Gastrocnemius medialis (tissue), 4 donors: ENCODE data around the gene MYLIP. TPM values are rescaled to one million over a fixed set of nuclear protein-coding genes. Genes with fewer than 3 reads are reported as not detected.

Experiments
- ATAC-seq, 2 donors: fragments of 150-250 bp; one replicate each; pipeline ENCODE4 v1.9.1; 2016
- DNase-seq, 2 donors: peaks; one replicate each; pipeline ENCODE4 v3.0.0-alpha.2; 2019
- H3K27ac ChIP-seq, 4 donors: fragments of 200-600 bp; sonication (generic); 1 replicate in 1 of 4; 2 replicates in 3 of 4; pipeline ENCODE4 v1.5.1; 2016 to 2018; ENCODE audit warnings: mild to moderate bottlenecking in 2 of 4, moderate library complexity in 1 of 4
- H3K27me3 ChIP-seq, 3 donors: fragments of 200-600 bp; sonication (generic) in 2 of 3; 1 replicate in 1 of 3; 2 replicates in 2 of 3; pipeline versions ENCODE4 v1.5.1 to v1.6.0; 2016 to 2019; ENCODE audit warnings: mild to moderate bottlenecking in 1 of 3, moderate library complexity in 1 of 3
- H3K36me3 ChIP-seq, 2 donors: fragments of 200-600 bp; sonication (generic) in 1 of 2; one replicate each; pipeline ENCODE4 v1.5.1; 2017 to 2018
- H3K4me1 ChIP-seq, 2 donors: fragments of 200-600 bp; sonication (generic) in 1 of 2; one replicate each; pipeline ENCODE4 v1.5.1; 2016 to 2017; ENCODE audit warnings: mild to moderate bottlenecking in 2 of 2
- H3K4me3 ChIP-seq, 4 donors: fragments of 200-600 bp; sonication (generic) in 3 of 4; 1 replicate in 1 of 4; 2 replicates in 3 of 4; pipeline ENCODE4 v1.5.1; 2016 to 2019; ENCODE audit warnings: mild to moderate bottlenecking in 2 of 4
- H3K9me3 ChIP-seq, 3 donors: fragments of 200-600 bp; sonication (generic) in 2 of 3; 1 replicate in 1 of 3; 2 replicates in 2 of 3; pipeline ENCODE4 v1.5.1; 2016 to 2019
- POLR2A ChIP-seq, 2 donors: fragments of 450-650 bp; IDR thresholded peaks; one replicate each; pipeline ENCODE4 v1.6.1; 2017; ENCODE audit warnings: antibody characterized with exemption in 2 of 2, mild to moderate bottlenecking in 2 of 2, moderate library complexity in 2 of 2
- in situ Hi-C, 4 donors: fragments of 200-750 bp; cut with MboI; loops; one replicate each; pipeline versions ENCODE4 v1.15.0 to v1.8.0; 2017; ENCODE audit warnings: low sequenced_read_pairs in 4 of 4
- intact Hi-C: fragments of 100-400 bp; cut with DNase I; formaldehyde crosslinking; loops from one replicate; pipeline ENCODE4 v1.15.1; 2023; ENCODE audit warnings: low total_unique reads
- total RNA-seq, 4 donors: library from RNA; depleted of rRNA; stranded (reverse); fragments of >200 nt; gene quantifications; one replicate each; pipeline versions ENCODE4 v1.1.0 to v1.2.3, GENCODE V29; 2016
- TF ChIP-seq, protein P1 (sequence below), 5 experiments: fragments of 450-650 bp in 3 of 5; fragments of 200-600 bp in 2 of 5; sonication (generic) in 2 of 5; IDR thresholded peaks in 4 of 5; conservative IDR thresholded peaks in 1 of 5; 1 replicate in 4 of 5; 2 replicates in 1 of 5; pipeline ENCODE4 v1.5.1; 2016 to 2019; ENCODE audit warnings: antibody characterized with exemption in 5 of 5, mild to moderate bottlenecking in 3 of 5, moderate library complexity in 3 of 5

The MYLIP gene
- total RNA-seq, 4 donors from 2014 or later, result 8.9 to 28.6 (median 18.3) TPM

DNA sequence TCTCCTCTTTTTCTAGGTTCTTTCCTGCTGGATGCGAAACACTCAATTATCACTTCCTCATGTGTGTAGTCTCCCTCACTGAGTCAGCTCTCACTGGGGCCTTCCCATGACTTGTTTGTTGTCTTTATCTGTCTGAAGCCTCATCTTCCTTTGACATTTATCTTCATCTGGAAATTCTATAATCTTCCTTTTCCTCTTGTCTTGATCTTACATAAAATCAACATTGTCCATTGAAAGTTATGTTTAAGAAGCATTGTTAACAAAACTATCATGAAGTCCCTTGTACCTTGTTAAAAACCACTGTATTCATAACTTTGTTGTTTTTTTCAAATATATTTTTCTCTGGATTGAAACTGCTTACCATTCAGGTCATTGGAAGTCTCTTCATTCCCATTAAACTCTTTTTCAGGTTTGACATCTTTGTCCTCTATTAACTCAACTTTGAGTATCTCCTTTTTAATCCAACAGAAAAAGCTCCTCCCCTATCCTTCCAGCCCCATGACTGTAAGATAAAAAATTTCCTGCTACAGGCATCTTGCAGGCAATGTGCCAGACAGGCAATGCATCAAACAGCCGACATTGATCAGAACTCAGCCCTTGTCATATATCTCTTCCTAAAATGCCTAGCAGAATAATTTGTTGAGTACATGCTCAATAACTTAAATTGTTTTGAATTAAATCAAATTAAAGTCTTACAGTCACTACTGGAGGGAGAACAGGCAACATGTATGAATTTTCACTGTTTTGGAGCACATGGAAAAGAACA lies 34.8 kb downstream of the MYLIP start:
- no peak overlapping the region for H3K27ac ChIP-seq
- no peaks in the 10 kb centered on the region for H3K27me3 ChIP-seq
- no peaks in the 10 kb centered on the region for H3K4me1 ChIP-seq
- H3K9me3 ChIP-seq, result no peaks in the 10 kb centered on the region
- intact Hi-C loops (no loop called here), in situ Hi-C loops (no loop called here)
- no peak for ATAC-seq
- no peaks in the 10 kb centered on the region for H3K36me3 ChIP-seq
- DNase-seq, result no peak
- no peak overlapping the region for H3K4me3 ChIP-seq
- TF ChIP-seq, protein P1, sequence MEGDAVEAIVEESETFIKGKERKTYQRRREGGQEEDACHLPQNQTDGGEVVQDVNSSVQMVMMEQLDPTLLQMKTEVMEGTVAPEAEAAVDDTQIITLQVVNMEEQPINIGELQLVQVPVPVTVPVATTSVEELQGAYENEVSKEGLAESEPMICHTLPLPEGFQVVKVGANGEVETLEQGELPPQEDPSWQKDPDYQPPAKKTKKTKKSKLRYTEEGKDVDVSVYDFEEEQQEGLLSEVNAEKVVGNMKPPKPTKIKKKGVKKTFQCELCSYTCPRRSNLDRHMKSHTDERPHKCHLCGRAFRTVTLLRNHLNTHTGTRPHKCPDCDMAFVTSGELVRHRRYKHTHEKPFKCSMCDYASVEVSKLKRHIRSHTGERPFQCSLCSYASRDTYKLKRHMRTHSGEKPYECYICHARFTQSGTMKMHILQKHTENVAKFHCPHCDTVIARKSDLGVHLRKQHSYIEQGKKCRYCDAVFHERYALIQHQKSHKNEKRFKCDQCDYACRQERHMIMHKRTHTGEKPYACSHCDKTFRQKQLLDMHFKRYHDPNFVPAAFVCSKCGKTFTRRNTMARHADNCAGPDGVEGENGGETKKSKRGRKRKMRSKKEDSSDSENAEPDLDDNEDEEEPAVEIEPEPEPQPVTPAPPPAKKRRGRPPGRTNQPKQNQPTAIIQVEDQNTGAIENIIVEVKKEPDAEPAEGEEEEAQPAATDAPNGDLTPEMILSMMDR (IDR thresholded peaks at IDR 0.05 in 4 of 5, conservative IDR thresholded peaks at IDR 0.05 in 1 of 5), result no peak
- TF ChIP-seq POLR2A (IDR thresholded peaks at IDR 0.05), result no peak

DNA sequence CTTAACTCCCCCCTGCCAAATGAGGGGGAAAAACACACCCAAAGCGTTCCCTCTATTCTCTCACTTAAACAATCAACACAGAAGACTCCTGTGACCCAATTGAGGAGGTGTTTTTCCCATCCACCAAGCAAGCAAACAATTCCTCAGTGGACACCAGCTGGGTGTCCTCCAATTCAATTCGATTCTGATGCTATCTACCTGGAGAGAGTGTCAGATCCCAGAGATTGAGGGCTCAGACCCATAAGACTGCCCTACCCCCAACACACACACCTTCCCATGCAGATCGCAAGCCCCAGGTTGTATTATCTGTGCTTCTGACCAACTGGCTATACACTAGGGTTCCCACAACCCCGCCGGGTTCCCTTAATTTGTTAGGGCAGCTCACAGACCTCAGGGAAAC lies 36.8 kb downstream of the MYLIP start:
- in situ Hi-C loops (no loop called here), intact Hi-C loops (loop anchor here (5.0 kb wide), 1 partner anchor 473 kb away; no protein-coding TSS in a partner anchor)
- H3K4me3 ChIP-seq, result no peak overlapping the region
- no peaks in the 10 kb centered on the region for H3K9me3 ChIP-seq
- TF ChIP-seq, protein P1 (IDR thresholded peaks at IDR 0.05 in 4 of 5, conservative IDR thresholded peaks at IDR 0.05 in 1 of 5), result no peak
- no peak for TF ChIP-seq POLR2A (IDR thresholded peaks at IDR 0.05)
- H3K4me1 ChIP-seq, result no peaks in the 10 kb centered on the region
- no peaks in the 10 kb centered on the region for H3K27me3 ChIP-seq
- no peaks in the 10 kb centered on the region for H3K36me3 ChIP-seq
- H3K27ac ChIP-seq, result no peak overlapping the region
- ATAC-seq, result no peak
- no peak for DNase-seq

DNA sequence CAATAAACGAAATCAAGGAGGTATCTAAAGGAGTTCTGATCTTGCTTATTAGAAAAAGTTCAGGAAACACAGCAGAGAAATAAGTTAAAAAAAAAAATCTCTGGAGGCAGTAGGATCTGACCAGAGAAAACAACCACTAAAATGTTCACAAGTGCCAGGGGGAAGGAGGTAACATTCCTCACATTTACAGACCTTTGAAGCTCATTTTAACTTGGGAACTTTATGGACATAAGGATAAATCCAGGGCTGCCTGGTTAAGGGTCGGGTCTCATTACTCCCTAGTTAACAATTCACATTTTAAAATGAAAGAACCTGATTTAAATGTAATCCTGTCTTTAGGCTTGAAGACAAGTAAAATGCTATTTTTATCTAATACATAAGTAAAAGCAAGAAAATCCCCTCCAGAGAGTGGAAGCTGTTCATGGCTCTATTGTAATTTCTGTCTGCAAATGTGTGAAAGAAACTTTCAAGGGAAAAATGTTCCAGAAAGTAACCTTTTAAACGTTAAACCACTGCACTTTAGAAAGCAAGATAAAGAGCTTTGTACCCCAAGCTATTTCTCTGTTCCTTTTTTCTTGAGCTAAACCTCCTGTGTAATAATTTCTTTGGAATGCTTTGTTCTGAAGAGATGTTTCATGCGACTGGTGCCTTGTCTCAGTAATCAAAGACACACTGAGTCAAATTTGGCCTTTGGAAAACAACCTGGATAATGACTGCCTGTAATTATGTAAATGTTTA lies 38.2 kb downstream of the MYLIP start:
- intact Hi-C loops, result loop anchor here (5.0 kb wide), 1 partner anchor 475 kb away; no protein-coding TSS in a partner anchor

DNA sequence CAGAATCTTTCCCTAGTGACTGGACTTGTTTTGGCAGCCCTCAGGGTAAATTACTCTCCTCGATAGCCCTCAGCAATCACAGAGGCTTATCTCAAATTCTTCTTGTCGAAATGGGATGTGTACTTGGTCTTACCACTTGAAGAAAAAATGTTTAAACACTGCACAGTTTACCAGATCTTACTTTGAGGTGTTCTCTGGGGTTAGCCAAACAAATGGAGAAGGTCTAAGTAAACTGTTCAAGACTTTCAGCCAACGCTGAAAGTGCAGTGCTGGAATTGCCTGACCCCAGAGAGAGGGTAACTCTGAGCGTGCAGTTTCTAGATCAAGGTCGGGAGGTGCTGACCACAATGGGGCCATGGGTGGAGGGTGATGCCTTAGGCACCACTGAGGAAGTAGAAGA lies 39.2 kb downstream of the MYLIP start:
- in situ Hi-C loops, result no loop called here
- Histone ChIP-seq H3K4me1 (no peaks in the 10 kb centered on the region), H3K27ac (no peak overlapping the region), H3K27me3 (no peaks in the 10 kb centered on the region), H3K36me3 (no peaks in the 10 kb centered on the region), H3K9me3 (no peaks in the 10 kb centered on the region), H3K4me3 (no peak overlapping the region)
- TF ChIP-seq, protein P1 (IDR thresholded peaks at IDR 0.05 in 4 of 5, conservative IDR thresholded peaks at IDR 0.05 in 1 of 5), result no peak
- no peak for TF ChIP-seq POLR2A (IDR thresholded peaks at IDR 0.05)
- DNase-seq, result no peak
- intact Hi-C loops, result loop anchor here (5.0 kb wide), 1 partner anchor 476 kb away; no protein-coding TSS in a partner anchor
- ATAC-seq, result no peak

More for the DNA sequence above, 38.2 kb downstream of the MYLIP start:
- no peaks in the 10 kb centered on the region for H3K36me3 ChIP-seq
- H3K4me3 ChIP-seq, result no peak overlapping the region
- no peaks in the 10 kb centered on the region for H3K4me1 ChIP-seq
- H3K27me3 ChIP-seq, result no peaks in the 10 kb centered on the region
- no peak for TF ChIP-seq POLR2A (IDR thresholded peaks at IDR 0.05)
- TF ChIP-seq, protein P1 (IDR thresholded peaks at IDR 0.05 in 4 of 5, conservative IDR thresholded peaks at IDR 0.05 in 1 of 5), result no peak
- DNase-seq (no peak), ATAC-seq (no peak)
- H3K9me3 ChIP-seq, result no peaks in the 10 kb centered on the region
- H3K27ac ChIP-seq, result no peak overlapping the region
- in situ Hi-C loops, result no loop called here
